Suprapubic skin (tissue), 4 donors: ENCODE data around the gene BICC1. TPM values are rescaled to one million over a fixed set of nuclear protein-coding genes. Genes with fewer than 3 reads are reported as not detected.

ENCODE experiments used
- DNase-seq, 2 donors: peaks; one replicate each; pipeline ENCODE4 v3.0.0-alpha.2; 2019; ENCODE audit warnings: low spot score in 2 of 2
- H3K27ac ChIP-seq: fragments of 200-600 bp; sonication (generic); one replicate; pipeline ENCODE4 v1.5.1; 2019
- H3K27me3 ChIP-seq: fragments of 200-600 bp; sonication (generic); one replicate; pipeline ENCODE4 v1.5.1; 2019
- H3K36me3 ChIP-seq: fragments of 200-600 bp; sonication (generic); one replicate; pipeline ENCODE4 v1.5.1; 2019
- H3K4me1 ChIP-seq: fragments of 200-600 bp; sonication (generic); one replicate; pipeline ENCODE4 v1.5.1; 2019
- H3K4me3 ChIP-seq: fragments of 200-600 bp; sonication (generic); one replicate; pipeline ENCODE4 v1.5.1; 2019; ENCODE audit warnings: mild to moderate bottlenecking
- H3K9me3 ChIP-seq: fragments of 200-600 bp; sonication (generic); one replicate; pipeline ENCODE4 v1.5.1; 2019
- EP300 ChIP-seq: sonication (generic); formaldehyde crosslinking; IDR thresholded peaks from one replicate; pipeline ENCODE4 v1.6.1; 2017; ENCODE audit warnings: antibody characterized with exemption
- POLR2A ChIP-seq, 2 donors: fragments of 450-650 bp; IDR thresholded peaks; one replicate each; pipeline ENCODE4 v1.6.1; 2017; ENCODE audit warnings: antibody characterized with exemption in 2 of 2, mild to moderate bottlenecking in 2 of 2, moderate library complexity in 2 of 2
- POLR2AphosphoS5 ChIP-seq, 3 donors: sonication (generic); formaldehyde crosslinking; IDR thresholded peaks; one replicate each; pipeline ENCODE4 v1.6.1; 2017; ENCODE audit warnings: antibody characterized with exemption in 3 of 3
- WGBS: methylation state at CpG from one replicate; pipeline ENCODE4 v1.1.5; 2018; 5-methylcytosine and 5-hydroxymethylcytosine counted together
- total RNA-seq, 4 donors: library from RNA; depleted of rRNA; stranded (reverse); fragments of >200 nt; gene quantifications; one replicate each; pipeline ENCODE4 v1.1.0, GENCODE V29; 2016
- TF ChIP-seq, protein P1 (sequence below), 2 donors: fragments of 200-600 bp in 1 of 2; fragments of 450-650 bp in 1 of 2; sonication (generic) in 1 of 2; IDR thresholded peaks; one replicate each; pipeline ENCODE4 v1.5.1; 2016 to 2019; ENCODE audit warnings: antibody characterized with exemption in 2 of 2, mild to moderate bottlenecking in 1 of 2, moderate library complexity in 1 of 2

The BICC1 gene
- total RNA-seq, 4 donors from 2014 or later = 2.4 to 6.9 (median 3.5) TPM

DNA sequence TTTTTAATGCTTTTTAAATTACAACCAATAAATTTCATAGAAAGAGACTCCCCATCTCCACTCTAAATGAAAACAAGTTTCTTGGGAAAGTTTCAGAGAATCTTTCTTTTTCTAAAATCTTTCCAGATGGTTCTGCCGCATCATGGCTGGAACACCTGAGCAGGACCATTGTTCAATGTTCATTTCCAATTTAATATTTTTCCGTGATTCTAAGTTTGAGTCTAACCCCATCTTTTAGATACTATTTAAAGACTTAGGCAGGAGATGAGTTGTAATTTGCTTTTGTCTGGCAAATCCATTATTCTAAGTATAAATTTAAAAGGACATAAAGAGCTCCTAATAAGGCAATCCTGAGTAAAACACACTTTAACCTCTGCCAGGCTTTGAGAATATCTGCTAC is 325.2 kb downstream of the BICC1 start:
- DNase-seq = no peak
- TF ChIP-seq POLR2AphosphoS5 (IDR thresholded peaks at IDR 0.05) = no peak
- Histone ChIP-seq H3K36me3 (no peaks in the 10 kb centered on the region), H3K4me1 (peaks cover 4% of the 10 kb centered on the region), H3K4me3 (no peak overlapping the region), H3K27ac (no peak overlapping the region), H3K9me3 (no peaks in the 10 kb centered on the region), H3K27me3 (no peaks in the 10 kb centered on the region)
- WGBS = 93% methylated on average over 2 of the region's 2 CpGs

DNA sequence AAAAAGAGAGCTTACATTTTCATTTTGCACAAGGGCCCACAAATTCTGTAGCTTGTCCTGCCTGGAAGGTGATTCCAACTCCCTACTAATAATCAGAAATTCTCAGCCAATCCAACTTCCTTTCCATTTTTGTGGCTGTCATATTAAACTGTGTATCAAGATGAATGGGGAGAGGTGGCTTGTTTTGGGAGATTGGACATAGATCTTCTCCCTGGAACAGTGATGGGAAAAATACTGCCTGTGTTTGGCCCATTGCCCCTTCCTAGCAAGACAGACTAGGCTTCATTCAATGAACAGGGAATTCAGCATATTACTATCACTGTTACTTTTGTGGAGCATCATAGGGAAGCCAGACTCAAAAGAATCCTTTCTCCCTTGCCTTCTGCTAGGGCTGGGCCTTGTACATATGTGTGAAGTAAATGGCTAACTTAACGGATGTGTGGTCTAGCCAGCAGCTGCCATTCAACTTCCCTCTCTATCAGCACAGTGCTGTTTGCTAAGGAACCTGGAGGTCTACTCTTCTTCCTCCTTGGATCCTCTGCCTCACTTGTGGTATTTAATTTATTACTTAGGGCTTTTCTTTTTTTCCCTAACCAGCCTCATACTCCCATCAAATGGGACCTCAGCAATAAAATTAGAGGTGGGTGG is 326.0 kb downstream of the BICC1 start:
- H3K4me3 ChIP-seq = no peak overlapping the region
- no peaks in the 10 kb centered on the region for H3K36me3 ChIP-seq
- TF ChIP-seq EP300 (no peak), POLR2A (IDR thresholded peaks at IDR 0.05) (no peak), POLR2AphosphoS5 (IDR thresholded peaks at IDR 0.05) (no peak)
- TF ChIP-seq, protein P1, sequence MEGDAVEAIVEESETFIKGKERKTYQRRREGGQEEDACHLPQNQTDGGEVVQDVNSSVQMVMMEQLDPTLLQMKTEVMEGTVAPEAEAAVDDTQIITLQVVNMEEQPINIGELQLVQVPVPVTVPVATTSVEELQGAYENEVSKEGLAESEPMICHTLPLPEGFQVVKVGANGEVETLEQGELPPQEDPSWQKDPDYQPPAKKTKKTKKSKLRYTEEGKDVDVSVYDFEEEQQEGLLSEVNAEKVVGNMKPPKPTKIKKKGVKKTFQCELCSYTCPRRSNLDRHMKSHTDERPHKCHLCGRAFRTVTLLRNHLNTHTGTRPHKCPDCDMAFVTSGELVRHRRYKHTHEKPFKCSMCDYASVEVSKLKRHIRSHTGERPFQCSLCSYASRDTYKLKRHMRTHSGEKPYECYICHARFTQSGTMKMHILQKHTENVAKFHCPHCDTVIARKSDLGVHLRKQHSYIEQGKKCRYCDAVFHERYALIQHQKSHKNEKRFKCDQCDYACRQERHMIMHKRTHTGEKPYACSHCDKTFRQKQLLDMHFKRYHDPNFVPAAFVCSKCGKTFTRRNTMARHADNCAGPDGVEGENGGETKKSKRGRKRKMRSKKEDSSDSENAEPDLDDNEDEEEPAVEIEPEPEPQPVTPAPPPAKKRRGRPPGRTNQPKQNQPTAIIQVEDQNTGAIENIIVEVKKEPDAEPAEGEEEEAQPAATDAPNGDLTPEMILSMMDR (IDR thresholded peaks at IDR 0.05) = no peak
- no peak for DNase-seq
- no peaks in the 10 kb centered on the region for H3K27me3 ChIP-seq
- 90% methylated on average over 1 of the region's 1 CpG for WGBS
- H3K4me1 ChIP-seq = peaks cover 4% of the 10 kb centered on the region
- H3K27ac ChIP-seq = no peak overlapping the region
- no peaks in the 10 kb centered on the region for H3K9me3 ChIP-seq

DNA sequence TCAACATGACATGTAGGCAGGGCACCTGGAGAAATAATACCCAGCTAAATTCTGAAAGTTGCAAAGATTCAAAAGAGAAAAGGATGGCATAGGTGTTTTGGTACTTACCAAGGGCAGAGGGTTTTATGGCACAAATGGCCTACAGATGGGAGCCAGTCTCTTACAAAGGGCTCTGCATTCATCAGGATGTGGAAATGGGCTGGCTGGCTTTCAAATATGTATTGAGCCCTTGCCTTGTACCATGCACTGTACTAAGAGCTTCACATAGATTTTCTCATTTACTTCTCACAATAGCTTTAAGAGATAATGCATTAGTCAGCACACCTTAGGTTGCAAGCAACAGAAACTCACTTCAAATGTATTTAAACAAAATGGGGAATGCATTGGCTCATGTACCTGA is 327.1 kb downstream of the BICC1 start:
- TF ChIP-seq, protein P1 (IDR thresholded peaks at IDR 0.05) = no peak
- TF ChIP-seq EP300 (no peak), POLR2A (IDR thresholded peaks at IDR 0.05) (no peak), POLR2AphosphoS5 (IDR thresholded peaks at IDR 0.05) (no peak)
- Histone ChIP-seq H3K36me3 (no peaks in the 10 kb centered on the region), H3K27me3 (no peaks in the 10 kb centered on the region), H3K4me1 (peaks cover 1% of the 10 kb centered on the region), H3K9me3 (no peaks in the 10 kb centered on the region), H3K4me3 (no peak overlapping the region), H3K27ac (no peak overlapping the region)
- DNase-seq = no peak

DNA sequence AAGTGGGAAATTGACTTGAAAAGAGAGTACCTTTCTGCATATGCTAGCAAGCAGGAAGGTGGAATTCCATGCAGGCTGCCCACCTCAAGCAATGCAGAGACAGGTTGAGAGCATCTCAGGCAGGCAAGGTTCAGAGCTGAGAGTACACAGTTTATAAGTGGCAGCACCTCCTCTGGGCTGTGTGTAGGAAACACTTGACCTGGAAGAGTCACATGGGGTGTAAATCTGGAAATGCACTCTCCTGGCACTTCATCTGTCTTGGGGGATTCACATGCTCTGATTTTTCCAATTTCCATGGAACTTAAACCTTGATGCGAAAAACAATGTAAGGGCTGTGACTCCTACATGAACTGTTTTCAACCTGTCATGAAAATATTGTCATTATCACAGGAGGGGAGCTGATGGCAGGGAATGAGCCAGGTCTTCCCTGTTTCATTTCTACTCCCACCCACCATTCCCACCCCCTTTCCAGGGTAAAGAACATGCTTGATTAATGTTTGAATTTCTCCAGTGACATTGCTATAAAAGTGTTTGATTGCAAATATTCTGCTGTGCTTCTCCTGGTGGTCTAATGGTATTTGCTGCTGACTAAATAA is 328.3 kb downstream of the BICC1 start:
- Histone ChIP-seq H3K4me1 (no peaks in the 10 kb centered on the region), H3K9me3 (no peaks in the 10 kb centered on the region), H3K27ac (no peak overlapping the region), H3K36me3 (no peaks in the 10 kb centered on the region), H3K4me3 (no peak overlapping the region), H3K27me3 (no peaks in the 10 kb centered on the region)
- DNase-seq = no peak
- WGBS = 80% methylated on average over 1 of the region's 1 CpG
- TF ChIP-seq POLR2AphosphoS5 (IDR thresholded peaks at IDR 0.05) (no peak), EP300 (no peak), POLR2A (IDR thresholded peaks at IDR 0.05) (no peak)
- TF ChIP-seq, protein P1 (IDR thresholded peaks at IDR 0.05) = no peak

DNA sequence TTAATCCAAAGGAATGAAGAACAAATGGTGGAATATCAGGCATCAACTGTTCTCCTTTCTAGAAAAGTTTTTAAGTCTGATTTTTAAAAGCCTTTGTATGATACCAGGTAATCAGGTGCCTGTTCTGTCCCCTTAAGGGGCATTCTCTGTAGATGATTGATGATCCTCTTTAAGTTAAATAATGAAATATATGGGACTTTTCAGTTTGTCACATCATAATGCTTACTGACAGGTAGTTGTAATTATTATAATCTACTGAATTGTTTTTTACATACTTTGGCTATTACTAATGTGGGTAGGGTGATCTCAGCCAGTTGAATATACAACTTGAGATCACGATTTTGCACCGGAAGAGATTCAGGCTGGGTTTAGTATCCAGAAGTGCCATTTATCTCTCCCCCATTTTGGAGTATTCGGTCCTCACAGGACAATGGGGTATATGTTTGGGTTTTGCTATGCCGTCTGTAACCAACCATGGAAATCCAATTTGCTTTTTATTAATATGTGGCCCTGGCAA is 330.2 kb downstream of the BICC1 start:
- Histone ChIP-seq H3K4me3 (no peak overlapping the region), H3K9me3 (no peaks in the 10 kb centered on the region), H3K27ac (no peak overlapping the region), H3K36me3 (no peaks in the 10 kb centered on the region), H3K27me3 (no peaks in the 10 kb centered on the region), H3K4me1 (no peaks in the 10 kb centered on the region)
- DNase-seq = no peak
- TF ChIP-seq EP300 (no peak), POLR2A (IDR thresholded peaks at IDR 0.05) (no peak), POLR2AphosphoS5 (IDR thresholded peaks at IDR 0.05) (no peak)
- TF ChIP-seq, protein P1 (IDR thresholded peaks at IDR 0.05) = no peak
- WGBS = 78% methylated on average over 4 of the region's 4 CpGs
